Nephron progenitor cell (in vitro differentiated cells): ENCODE results near the gene LAMC3.

ENCODE experiments used
- DNase-seq: peaks from one replicate; pipeline ENCODE4 v3.0.0; 2021
- H3K27ac Mint-ChIP-seq: 2 replicates; pipeline ENCODE4 v1.8.0; 2021; ENCODE audit warnings: mild to moderate bottlenecking, moderate library complexity, mixed read lengths
- H3K27me3 Mint-ChIP-seq: 2 replicates; pipeline ENCODE4 v1.8.0; 2021; ENCODE audit warnings: mild to moderate bottlenecking, low read depth, mixed read lengths; ENCODE audit not compliant: poor library complexity
- H3K36me3 Mint-ChIP-seq: 2 replicates; pipeline ENCODE4 v1.8.0; 2021; ENCODE audit warnings: low read depth, mixed read lengths
- H3K4me1 Mint-ChIP-seq: 2 replicates; pipeline ENCODE4 v1.8.0; 2021; ENCODE audit warnings: mixed read lengths
- H3K4me3 Mint-ChIP-seq: 2 replicates; pipeline ENCODE4 v1.8.0; 2021; ENCODE audit warnings: mild to moderate bottlenecking, moderate library complexity, mixed read lengths
- H3K9me3 Mint-ChIP-seq: 2 replicates; pipeline ENCODE4 v1.8.0; 2021; ENCODE audit warnings: mild to moderate bottlenecking, moderate library complexity, mixed read lengths
- CTCF ChIP-seq: fragments of 200-600 bp; sonication (generic); IDR thresholded peaks from 2 replicates; pipeline ENCODE4 v1.5.0; 2021; ENCODE audit warnings: antibody characterized with exemption

The LAMC3 gene

GRCh38 chr9:131036529-131037334, 27.8 kb downstream of the LAMC3 start:
- no peak overlapping the region for H3K27ac Mint-ChIP-seq
- H3K4me3 Mint-ChIP-seq, result no peak overlapping the region
- DNase-seq, result no peak
- H3K9me3 Mint-ChIP-seq, result no peaks in the 10 kb centered on the region
- H3K4me1 Mint-ChIP-seq, result peaks cover 30% of the 10 kb centered on the region
- no peaks in the 10 kb centered on the region for H3K36me3 Mint-ChIP-seq
- peaks cover 8% of the 10 kb centered on the region for H3K27me3 Mint-ChIP-seq
- no peak for TF ChIP-seq CTCF

DNA sequence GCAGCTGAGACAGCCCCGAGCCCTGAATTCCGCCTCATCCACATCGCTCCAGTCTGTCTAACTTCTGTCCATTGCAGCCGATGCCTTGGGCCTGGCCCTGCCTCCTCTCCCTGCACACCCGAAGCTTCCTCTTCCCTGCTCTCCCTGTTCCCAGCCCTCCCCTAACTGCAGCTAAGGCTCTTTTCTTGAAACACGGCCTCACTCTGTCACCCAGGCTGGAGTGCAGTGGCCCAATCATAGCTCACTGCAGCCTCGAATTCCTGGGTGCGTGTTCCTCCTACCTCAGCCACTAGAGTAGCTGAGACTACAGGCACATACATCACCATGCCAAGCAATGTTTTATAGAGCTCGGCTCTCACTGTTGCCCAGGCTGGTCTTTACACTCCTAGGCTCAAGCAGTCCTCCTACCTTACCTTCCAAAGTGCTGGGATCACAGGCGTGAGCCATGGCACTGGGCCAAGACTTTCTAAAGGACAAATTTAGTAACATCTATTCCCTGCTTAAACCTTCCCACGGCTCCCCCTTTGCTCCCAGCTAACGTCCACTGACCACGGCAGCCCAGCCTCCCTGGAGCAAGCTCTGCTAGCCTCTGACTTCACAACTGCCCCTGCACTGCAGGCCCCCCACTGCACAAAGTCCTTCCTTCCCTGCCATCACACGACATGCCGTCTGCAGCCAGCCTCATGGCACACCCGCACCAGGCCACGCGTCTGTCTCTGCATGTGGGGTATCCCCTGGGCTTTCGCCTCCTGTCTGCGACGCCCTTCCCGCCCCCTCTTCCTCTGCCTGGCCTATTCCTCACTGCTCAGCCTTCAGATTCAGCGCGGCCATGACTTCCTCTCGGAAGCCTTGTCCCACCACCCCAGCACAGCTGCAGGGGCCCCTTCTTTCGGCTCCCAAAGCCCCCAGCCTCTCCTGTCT, 28.6 kb downstream of the LAMC3 start:
- peak overlapping the region; percentile 95 for H3K27ac Mint-ChIP-seq
- H3K4me3 Mint-ChIP-seq, result peak overlapping the region; percentile 36
- no peaks in the 10 kb centered on the region for H3K36me3 Mint-ChIP-seq
- peaks cover 4% of the 10 kb centered on the region for H3K27me3 Mint-ChIP-seq
- TF ChIP-seq CTCF, result no peak
- no peaks in the 10 kb centered on the region for H3K9me3 Mint-ChIP-seq
- DNase-seq, result no peak
- peaks cover 26% of the 10 kb centered on the region for H3K4me1 Mint-ChIP-seq

DNA sequence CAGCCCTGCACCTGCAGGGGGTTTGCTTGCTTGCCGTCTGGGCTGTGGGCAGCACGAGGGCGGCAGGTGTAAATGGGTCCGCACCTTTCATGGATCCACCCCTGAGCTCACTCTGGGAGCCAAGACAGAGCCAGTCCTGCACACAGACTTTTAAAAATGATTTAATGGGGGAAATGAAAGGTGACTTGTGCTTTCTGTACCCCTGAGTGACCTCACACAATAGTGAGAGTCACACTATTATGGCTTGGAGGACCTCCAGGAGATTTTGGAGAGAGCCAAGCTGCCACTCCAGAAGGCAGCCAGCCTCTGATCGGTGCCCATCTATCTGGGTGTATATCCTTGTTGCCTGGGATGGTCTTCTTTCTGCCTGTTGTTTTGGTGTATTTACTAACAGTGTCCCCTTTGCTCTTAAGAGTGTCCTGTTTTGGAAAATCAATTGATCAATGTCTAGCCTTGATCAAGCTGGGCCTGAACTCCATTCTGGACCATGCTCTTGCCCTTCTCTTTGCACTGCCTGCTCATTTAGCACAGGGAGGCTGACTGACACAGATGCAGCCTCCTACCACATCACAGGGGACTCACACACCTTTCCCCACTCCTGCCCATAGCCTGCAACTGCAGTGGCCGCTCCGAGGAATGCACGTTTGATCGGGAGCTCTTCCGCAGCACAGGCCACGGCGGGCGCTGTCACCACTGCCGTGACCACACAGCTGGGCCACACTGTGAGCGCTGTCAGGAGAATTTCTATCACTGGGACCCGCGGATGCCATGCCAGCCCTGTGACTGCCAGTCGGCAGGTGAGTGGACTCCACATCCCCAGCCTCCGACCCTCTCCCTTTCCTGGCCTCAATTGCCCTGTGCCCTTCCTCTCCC, 29.5 kb downstream of the LAMC3 start:
- H3K36me3 Mint-ChIP-seq, result no peaks in the 10 kb centered on the region
- H3K4me1 Mint-ChIP-seq, result peaks cover 22% of the 10 kb centered on the region
- no peak overlapping the region for H3K4me3 Mint-ChIP-seq
- TF ChIP-seq CTCF, result no peak
- DNase-seq, result no peak
- H3K27ac Mint-ChIP-seq, result no peak overlapping the region
- H3K9me3 Mint-ChIP-seq, result no peaks in the 10 kb centered on the region
- H3K27me3 Mint-ChIP-seq, result peaks cover 4% of the 10 kb centered on the region

- Mint-ChIP-seq H3K27ac (no peak overlapping the region), H3K9me3 (no peaks in the 10 kb centered on the region), H3K4me1 (peaks cover 19% of the 10 kb centered on the region), H3K36me3 (no peaks in the 10 kb centered on the region), H3K27me3 (peaks cover 4% of the 10 kb centered on the region), H3K4me3 (no peak overlapping the region)
- no peak for TF ChIP-seq CTCF
- no peak for DNase-seq
Measured at GRCh38 chr9:131039129-131039954, 30.4 kb downstream of the LAMC3 start.

- DNase-seq, result no peak
- no peaks in the 10 kb centered on the region for H3K36me3 Mint-ChIP-seq
- H3K4me3 Mint-ChIP-seq, result no peak overlapping the region
- TF ChIP-seq CTCF, result no peak
- no peak overlapping the region for H3K27ac Mint-ChIP-seq
- H3K27me3 Mint-ChIP-seq, result peaks cover 15% of the 10 kb centered on the region
- H3K4me1 Mint-ChIP-seq, result peaks cover 12% of the 10 kb centered on the region
- H3K9me3 Mint-ChIP-seq, result no peaks in the 10 kb centered on the region
Measured at GRCh38 chr9:131042666-131043065, 33.7 kb downstream of the LAMC3 start.
